Stimulated activated CD8-positive, alpha-beta memory T cell treated with anti-CD3 and anti-CD28 coated beads, Interleukin-4, amount 100 ng/mL, for 4 hours (primary cell): Measurements from ENCODE around the gene C4BPB.

Experiments
- DNase-seq, 2 donors: peaks; one replicate each; pipeline ENCODE4 v3.0.0-alpha.2; 2020; ENCODE audit warnings: low read depth in 2 of 2, low spot score in 1 of 2

C4BPB gene

GRCh38 chr1:207058878-207059867, 29.5 kb upstream of the C4BPB start:
- no peak for DNase-seq

DNA sequence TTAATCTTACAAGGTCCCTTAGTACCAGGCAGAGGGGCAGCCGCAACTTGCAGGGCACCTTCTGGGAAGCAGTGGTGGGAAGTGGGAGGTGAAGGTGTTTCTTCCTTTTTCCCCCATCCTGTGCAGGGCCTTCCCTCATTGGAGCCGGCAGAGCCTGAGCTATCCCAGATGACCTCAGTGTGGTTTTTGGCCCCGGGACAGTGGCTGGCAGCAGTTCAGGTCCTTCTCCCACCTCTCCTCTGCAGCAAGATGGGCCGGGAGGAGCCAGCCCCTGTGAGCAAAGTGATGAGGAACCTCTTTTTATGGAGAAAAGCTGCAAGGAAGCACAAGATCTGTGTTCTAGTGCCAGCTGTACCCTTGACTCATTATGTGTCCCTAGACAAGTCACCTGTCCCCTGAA, 28.8 kb upstream of the C4BPB start:
- no peak for DNase-seq

DNA sequence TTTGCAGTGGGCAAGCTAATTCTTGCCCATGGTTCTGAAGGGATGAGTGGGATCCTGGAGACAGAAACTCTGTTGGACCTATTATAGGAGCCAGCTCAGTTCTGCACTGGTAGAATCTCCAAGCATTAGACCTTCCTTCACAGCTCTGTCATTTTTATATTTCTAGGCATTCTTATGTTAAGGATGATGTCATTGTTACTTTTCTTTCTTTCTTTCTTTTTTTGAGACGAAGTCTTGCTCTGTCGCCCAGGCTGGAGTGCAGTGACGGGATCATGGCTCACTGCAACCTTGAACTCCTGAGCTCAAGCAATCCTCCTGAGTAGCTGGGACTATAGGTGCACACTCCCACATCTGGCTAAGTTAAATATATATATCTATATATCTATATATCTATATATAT, 28.1 kb upstream of the C4BPB start:
- no peak for DNase-seq

GRCh38 chr1:207062058-207062457, 26.6 kb upstream of the C4BPB start:
- no peak for DNase-seq

GRCh38 chr1:207063014-207063413, 25.6 kb upstream of the C4BPB start:
- DNase-seq: no peak

- no peak for DNase-seq
Observed at GRCh38 chr1:207064561-207064960, 24.1 kb upstream of the C4BPB start.

- no peak for DNase-seq
Observed at GRCh38 chr1:207067185-207067584, 21.5 kb upstream of the C4BPB start.

GRCh38 chr1:207067665-207068064, 21.0 kb upstream of the C4BPB start:
- DNase-seq: no peak

DNA sequence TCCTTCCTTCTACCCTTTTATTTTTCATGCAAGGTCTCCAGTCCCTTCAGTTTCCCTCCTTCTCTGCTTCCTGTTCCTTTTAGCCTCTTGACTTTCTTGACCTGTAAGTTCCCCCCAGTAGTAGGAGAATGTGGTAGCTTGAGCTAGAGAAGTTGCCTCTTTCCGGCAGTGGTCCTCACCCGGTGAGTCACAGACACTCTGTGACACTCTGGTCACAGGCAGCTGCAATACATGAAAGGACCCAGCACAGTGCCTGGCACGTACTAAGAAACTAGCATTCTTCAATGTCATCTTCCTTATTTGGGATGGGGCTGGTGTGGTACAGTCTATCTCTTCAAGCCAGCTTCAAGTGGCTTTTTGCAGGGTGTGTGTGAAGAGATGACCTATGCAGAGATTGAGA, 19.6 kb upstream of the C4BPB start:
- no peak for DNase-seq

- DNase-seq: no peak
Observed at GRCh38 chr1:207069858-207070506, 18.7 kb upstream of the C4BPB start.

- no peak for DNase-seq
Observed at GRCh38 chr1:207070811-207071210, 17.8 kb upstream of the C4BPB start.

DNA sequence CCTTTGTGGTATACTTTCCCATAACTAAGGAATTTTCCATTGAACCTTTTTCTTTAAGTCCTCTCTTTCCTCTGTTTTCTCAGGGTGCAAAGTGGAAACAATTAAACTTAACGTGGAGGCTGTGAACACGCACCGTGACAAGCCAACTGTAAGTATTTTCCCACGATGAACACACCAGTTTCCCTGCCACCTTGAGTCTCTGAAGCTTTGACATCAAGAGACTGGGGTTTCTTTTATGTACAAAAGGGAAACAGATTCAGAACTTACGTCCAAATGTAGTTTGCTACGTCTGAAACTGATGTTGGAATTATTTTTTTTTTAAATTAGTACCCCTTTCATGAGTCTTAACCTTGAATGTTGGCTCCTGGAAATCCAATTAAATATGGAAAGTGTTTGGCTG, 17.2 kb upstream of the C4BPB start:
- no peak for DNase-seq

DNA sequence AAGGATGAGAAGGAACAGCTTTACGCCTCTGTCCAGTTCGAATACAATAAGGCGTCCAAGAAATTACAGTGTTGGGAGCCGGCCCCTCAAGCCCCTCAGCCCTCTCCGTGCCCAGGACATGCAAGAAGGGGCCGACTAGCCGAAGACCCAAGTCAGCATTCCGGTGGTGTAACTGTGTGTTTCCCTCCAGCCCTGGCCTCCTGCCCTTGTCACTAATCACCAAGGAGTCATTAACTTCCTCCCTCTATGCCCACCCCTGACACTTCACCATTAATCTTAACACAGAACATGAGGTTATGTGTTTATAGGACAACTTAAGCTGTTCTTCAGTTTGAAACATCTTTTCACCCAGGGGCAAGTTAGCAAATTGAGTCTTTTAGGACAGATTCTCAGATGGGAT, 16.4 kb upstream of the C4BPB start:
- DNase-seq: no peak

DNA sequence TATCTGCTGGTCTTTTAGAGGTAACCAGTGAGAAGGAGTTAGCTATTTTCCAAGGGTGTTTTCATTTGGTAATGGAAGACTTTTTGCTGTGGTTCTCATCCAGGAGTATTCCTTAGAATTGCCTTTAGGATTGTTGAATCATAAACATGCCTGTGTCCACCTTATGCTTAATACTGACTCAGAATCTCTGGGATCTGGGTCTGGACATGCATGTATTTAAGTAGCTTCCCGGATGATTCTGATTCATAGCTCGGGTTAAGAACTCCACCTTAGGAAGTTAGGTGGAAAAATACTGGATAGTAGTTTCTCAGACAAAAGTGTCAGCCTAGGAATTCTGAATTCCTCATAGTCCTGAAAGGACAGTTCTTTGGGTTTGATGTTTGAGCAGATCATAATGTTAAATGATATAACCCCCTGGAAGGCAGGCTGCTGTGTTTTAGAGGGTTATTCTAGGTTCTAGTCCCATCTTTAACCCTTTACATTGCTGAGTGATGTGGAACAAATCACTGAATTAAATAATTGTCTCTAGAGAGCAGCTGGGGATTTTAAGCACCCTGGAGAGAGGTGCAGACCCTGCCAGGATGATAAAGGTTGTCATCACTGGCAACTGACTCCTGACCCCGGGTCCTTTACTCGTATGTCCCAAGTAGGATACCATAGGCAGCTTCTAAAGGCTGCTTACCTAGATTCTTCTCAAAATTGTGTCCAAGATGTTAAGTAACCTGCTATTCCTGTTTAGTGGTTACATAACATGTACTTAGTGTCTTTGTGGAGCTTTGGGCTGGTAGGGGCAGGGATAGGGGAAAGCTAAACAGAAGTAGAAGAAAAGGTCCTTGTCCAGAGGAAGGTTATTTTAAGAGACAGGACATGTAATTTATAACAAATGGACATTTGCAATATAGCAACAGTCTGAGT, 14.5 kb upstream of the C4BPB start:
- no peak for DNase-seq

DNA sequence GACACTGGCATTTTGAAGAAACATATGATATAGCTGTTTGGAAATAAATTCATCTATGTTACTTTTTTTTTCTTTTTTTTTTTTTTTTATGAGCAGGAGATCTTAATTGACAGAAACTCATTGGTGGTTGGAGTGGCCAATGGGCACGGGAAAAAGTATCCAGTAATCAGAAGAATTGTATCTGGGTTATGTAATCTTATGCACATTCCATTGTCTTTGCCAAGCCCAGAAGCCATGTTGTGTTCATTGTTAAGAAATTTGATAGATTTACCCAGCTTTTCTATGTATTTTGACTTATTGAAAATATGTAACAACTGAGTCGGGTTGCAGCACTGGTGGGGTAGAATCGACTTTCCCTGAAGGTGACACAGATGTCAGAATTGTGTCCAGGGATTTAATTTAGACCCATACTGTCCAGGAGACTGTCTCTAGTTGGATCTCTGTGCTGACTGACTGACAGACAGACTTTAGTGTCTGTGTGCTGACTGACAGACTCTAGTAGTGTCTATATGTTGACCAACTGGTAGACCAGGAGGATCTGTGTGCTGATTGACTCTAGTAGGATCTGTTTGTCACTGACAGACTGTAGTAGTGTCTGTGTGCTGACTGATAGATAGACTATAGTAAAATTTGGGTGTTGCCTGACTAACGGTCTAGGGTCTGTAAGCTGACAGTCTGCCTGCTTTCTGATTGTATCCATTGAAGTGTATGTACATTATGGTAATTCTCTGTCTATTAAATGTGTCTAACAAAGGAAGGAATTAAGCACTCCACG, 12.3 kb upstream of the C4BPB start:
- no peak for DNase-seq

- DNase-seq: no peak
Observed at GRCh38 chr1:207077012-207077411, 11.6 kb upstream of the C4BPB start.

DNA sequence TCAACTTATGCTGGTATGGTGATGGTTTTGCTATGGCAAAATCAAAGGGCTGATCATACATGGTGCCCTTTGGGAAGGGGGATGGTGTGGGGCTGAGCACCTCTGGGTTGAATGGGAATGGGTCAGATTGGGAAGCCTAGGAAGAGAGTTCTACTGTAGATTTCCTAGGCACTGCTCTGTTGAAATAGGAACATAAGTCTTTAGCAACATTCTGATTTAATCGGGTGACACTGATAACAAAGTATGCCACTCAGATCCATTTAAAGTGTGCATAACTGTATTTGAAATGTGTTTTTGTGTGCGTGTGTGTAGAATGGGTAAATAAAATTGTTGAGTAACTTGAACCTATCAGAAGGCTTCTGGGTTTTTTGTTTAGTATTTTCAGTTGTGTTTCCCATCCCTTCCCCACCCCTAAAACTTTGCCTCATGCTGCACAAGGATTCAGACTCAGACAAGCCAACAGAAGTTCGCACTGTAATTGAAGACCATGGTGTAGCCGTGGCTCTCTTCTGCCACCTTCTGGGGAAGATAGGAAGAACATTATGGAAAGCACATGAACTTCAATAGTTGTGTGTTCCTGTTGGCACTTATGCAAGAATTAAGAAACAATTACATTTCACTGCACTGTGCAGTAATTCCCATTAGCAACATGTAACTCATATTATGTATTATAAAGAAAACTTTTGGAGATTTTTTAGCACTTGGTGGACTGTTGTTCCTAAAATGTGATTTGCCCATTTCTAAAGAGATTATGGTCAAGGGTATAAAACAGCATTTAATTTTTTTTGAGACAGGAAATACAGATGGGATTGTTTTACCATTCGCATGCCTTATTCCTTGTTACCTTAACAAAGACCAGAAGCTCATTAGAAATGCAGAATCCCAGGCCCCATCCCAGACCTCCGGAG, 10.9 kb upstream of the C4BPB start:
- peak; percentile 13 to 32 for DNase-seq

DNA sequence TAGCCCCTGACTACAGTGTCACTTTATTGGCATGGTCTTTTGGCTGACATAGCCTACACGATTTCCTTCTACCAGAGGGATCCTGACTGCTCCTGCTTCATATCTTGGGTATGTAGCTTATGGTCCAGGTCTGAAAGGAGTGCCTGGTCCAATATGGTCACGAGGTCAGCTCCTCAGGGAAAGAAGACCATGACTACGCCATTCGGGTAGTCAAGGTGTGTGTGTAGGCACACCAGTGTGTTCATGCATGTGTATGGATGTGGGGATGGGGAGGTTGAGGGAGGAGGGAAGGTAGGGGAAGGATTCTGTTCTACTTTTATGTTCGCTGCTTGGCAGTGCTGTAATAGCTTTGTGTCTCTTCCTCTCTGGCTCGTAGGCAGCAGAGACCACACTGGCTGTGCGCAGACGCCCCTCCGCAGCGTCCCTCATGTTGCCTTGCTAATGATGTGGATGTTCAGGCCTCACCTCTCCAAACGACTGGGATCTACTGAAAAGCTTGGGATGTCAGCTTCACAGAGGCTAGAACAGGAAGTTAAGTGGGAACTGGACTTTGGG, 10.0 kb upstream of the C4BPB start:
- no peak for DNase-seq

GRCh38 chr1:207079706-207080241, 8.9 kb upstream of the C4BPB start:
- DNase-seq: no peak
